Gastroesophageal sphincter (tissue), 3 donors: ENCODE results near the gene PRKN.

Experiments
- POLR2A ChIP-seq, 2 donors: fragments of 450-650 bp; IDR thresholded peaks; one replicate each; pipeline ENCODE4 v1.6.1; 2017; ENCODE audit warnings: antibody characterized with exemption in 2 of 2, mild to moderate bottlenecking in 2 of 2, moderate library complexity in 1 of 2
- TF ChIP-seq, protein P1 (sequence below), 4 experiments: fragments of 200-600 bp in 2 of 4; fragments of 450-650 bp in 2 of 4; sonication (generic) in 1 of 4; IDR thresholded peaks; one replicate each; pipeline ENCODE4 v1.5.1; 2017 to 2019; ENCODE audit warnings: antibody characterized with exemption in 4 of 4, mild to moderate bottlenecking in 2 of 4, moderate library complexity in 2 of 4

DNA sequence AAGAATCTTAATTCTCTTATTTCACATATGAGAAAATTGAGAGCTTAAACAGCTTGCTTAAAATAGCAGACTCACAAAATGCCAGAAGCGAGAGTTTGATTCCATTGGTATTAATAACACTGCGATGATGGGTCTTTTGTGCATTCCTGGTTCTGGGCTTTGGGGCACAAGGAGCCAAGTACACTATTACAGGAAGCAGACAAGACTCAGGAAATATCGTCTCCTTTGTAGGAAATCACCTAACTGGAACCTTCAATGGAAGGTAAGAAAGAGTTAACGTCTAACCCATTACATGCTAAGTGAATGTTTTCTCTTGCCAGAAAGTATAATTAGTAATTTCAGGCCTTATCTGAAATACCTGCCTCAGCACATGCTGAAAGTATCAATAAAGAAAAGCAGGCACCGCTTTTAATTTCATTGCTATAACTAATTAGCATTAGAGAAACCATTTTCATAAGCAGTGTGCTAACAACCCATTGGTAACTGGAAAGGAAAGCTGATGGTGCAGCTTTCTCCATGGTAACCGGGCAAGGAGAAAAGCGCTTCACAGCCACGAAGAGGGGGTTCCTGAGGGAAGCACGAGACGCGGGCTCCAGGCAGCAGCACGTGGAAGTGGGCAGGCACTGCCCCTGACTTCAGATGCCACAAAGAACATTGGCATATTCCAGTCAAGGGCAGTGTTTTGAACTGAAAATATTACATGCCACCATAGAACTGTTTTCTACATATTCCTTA is 1247.0 kb downstream of the PRKN start:
- no peak for TF ChIP-seq POLR2A (IDR thresholded peaks at IDR 0.05)
- TF ChIP-seq, protein P1, sequence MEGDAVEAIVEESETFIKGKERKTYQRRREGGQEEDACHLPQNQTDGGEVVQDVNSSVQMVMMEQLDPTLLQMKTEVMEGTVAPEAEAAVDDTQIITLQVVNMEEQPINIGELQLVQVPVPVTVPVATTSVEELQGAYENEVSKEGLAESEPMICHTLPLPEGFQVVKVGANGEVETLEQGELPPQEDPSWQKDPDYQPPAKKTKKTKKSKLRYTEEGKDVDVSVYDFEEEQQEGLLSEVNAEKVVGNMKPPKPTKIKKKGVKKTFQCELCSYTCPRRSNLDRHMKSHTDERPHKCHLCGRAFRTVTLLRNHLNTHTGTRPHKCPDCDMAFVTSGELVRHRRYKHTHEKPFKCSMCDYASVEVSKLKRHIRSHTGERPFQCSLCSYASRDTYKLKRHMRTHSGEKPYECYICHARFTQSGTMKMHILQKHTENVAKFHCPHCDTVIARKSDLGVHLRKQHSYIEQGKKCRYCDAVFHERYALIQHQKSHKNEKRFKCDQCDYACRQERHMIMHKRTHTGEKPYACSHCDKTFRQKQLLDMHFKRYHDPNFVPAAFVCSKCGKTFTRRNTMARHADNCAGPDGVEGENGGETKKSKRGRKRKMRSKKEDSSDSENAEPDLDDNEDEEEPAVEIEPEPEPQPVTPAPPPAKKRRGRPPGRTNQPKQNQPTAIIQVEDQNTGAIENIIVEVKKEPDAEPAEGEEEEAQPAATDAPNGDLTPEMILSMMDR (IDR thresholded peaks at IDR 0.05) = no peak
